Panc1 (cell line): ENCODE results near the gene ADCY2. TPM values are rescaled to one million over a fixed set of nuclear protein-coding genes. Genes with fewer than 3 reads are reported as not detected.

Experiments used
- ATAC-seq: fragments of 200-7000 bp; cut with Tn5 transposase; 2 replicates; pipeline ENCODE4 v1.9.1; 2020; ENCODE audit warnings: mild to moderate bottlenecking, moderate library complexity
- BruUV-seq: library from RNA; stranded (reverse); fragments of 400-500 nt; replicated peaks from 2 replicates; lab custom pipeline; 2021; lab: Mats Ljungman, UMichigan
- CTCF ChIA-PET: fragments of 300-600 bp; sonication (Branson Sonifier 250); formaldehyde crosslinking; loops from one replicate; lab custom pipeline; 2022; ENCODE audit warnings: antibody characterized with exemption; lab: Charles Lee
- POLR2A ChIA-PET: fragments of 300-600 bp; sonication (Branson Sonifier 250); formaldehyde crosslinking; loops from one replicate; lab custom pipeline; 2022; ENCODE audit warnings: antibody characterized with exemption; lab: Charles Lee
- DNase-seq: peaks from one replicate; pipeline ENCODE4 v3.0.0-alpha.2; 2010; ENCODE audit warnings: low read depth, low spot score
- H3K27ac ChIP-seq: 2 replicates; pipeline ENCODE4 v1.5.1; 2011; ENCODE audit warnings: mild to moderate bottlenecking, low read length, inconsistent platforms
- H3K27me3 ChIP-seq: fragments of 200-500 bp; sonication (Bioruptor generic); 2 replicates; pipeline ENCODE4 v1.6.0; 2014; ENCODE audit warnings: low read length, inconsistent platforms; ENCODE audit not compliant: control insufficient read depth, insufficient read depth
- H3K36me3 ChIP-seq: fragments of 200-500 bp; sonication (Bioruptor generic); 2 replicates; pipeline ENCODE4 v1.5.1; 2014; ENCODE audit warnings: inconsistent platforms, mild to moderate bottlenecking, low read length, moderate library complexity; ENCODE audit not compliant: control insufficient read depth, insufficient read depth
- H3K4me1 ChIP-seq: 2 replicates; pipeline ENCODE4 v1.5.1; 2011; ENCODE audit warnings: inconsistent platforms, mild to moderate bottlenecking, low read length, moderate library complexity; ENCODE audit not compliant: control insufficient read depth, insufficient read depth
- H3K4me3 ChIP-seq, 2 experiments: 2 replicates each; pipeline ENCODE4 v1.5.1; 2011 to 2012; ENCODE audit warnings: low read depth in 2 of 2, low read length in 2 of 2, mild to moderate bottlenecking in 2 of 2, inconsistent platforms in 1 of 2, moderate library complexity in 1 of 2
- H3K9me3 ChIP-seq: fragments of 200-500 bp; sonication (Bioruptor generic); 2 replicates; pipeline ENCODE4 v1.5.1; 2014; ENCODE audit warnings: low read depth, mild to moderate bottlenecking, inconsistent platforms, low read length, moderate library complexity; ENCODE audit not compliant: control insufficient read depth, insufficient read depth
- CTCF ChIP-seq: fragments of 450-650 bp; IDR thresholded peaks from 2 replicates; pipeline ENCODE4 v1.5.1; 2017; ENCODE audit warnings: mild to moderate bottlenecking
- POLR2AphosphoS5 ChIP-seq: IDR thresholded peaks from 2 replicates; pipeline ENCODE4 v1.6.1; 2012; ENCODE audit warnings: mild to moderate bottlenecking, low read depth, low read length, moderate library complexity
- REST ChIP-seq, 2 experiments: IDR thresholded peaks; 2 replicates each; pipeline ENCODE4 v1.6.1; 2011 to 2012; ENCODE audit warnings: low read depth in 2 of 2, control low read depth in 1 of 2, low read length in 1 of 2, mild to moderate bottlenecking in 1 of 2, moderate library complexity in 1 of 2; ENCODE audit not compliant: insufficient read depth in 1 of 2
- SIN3A ChIP-seq: IDR thresholded peaks from 2 replicates; pipeline ENCODE4 v1.6.1; 2012; ENCODE audit warnings: low read depth, mild to moderate bottlenecking, low read length, moderate library complexity, borderline replicate concordance; ENCODE audit not compliant: insufficient read depth
- TCF7L2 ChIP-seq: IDR thresholded peaks from 2 replicates; pipeline ENCODE4 v1.6.1; 2011; ENCODE audit warnings: mild to moderate bottlenecking, low read depth, low read length, inconsistent platforms
- in situ Hi-C: cut with HindIII; loops from 2 replicates; pipeline ENCODE4 v1.10.0; 2016; ENCODE audit warnings: low sequenced_read_pairs, low pct_unique_long_range_greater_than_20kb
- intact Hi-C: fragments of 100-400 bp; cut with micrococcal nuclease; formaldehyde crosslinking; loops from one replicate; pipeline ENCODE4 v1.10.0; 2022; ENCODE audit not compliant: unreplicated experiment
- total RNA-seq: library from RNA; stranded (reverse); gene quantifications from one replicate; pipeline ENCODE4 v1.2.1, GENCODE V29; 2021; ENCODE audit not compliant: unreplicated experiment

ADCY2 gene
- total RNA-seq, 1 experiment from 2014 or later = 0.13 TPM

- CTCF ChIA-PET = interaction anchor here (0.8 kb wide), 1 partner anchor 62 kb away, joined by 5 read pairs; no protein-coding TSS in a partner anchor
- H3K9me3 ChIP-seq = no peaks in the 10 kb centered on the region
Observed at GRCh38 chr5:7393921-7394799, 1.8 kb upstream of the ADCY2 start.

GRCh38 chr5:7394889-7395431 lies 978 bp upstream of the ADCY2 start:
- ChIA-PET POLR2A (no interaction called here), CTCF (interaction anchor here (0.8 kb wide), 1 partner anchor 61 kb away, joined by 5 read pairs; no protein-coding TSS in a partner anchor)
- Histone ChIP-seq H3K27me3 (peaks cover 23% of the 10 kb centered on the region), H3K9me3 (no peaks in the 10 kb centered on the region), H3K4me3 (no peak overlapping the region), H3K27ac (no peak overlapping the region), H3K36me3 (no peaks in the 10 kb centered on the region), H3K4me1 (peaks cover 4% of the 10 kb centered on the region; the same call in 1 of the 2 replicates)
- BruUV-seq = no TSS peak
- no peak for ATAC-seq
- intact Hi-C loops (loop anchor here (5.0 to 10.0 kb wide), 2 partner anchors 350 to 628 kb away; no protein-coding TSS in a partner anchor), in situ Hi-C loops (no loop called here)
- DNase-seq = no peak
- no peak for TF ChIP-seq SIN3A
- no peak for TF ChIP-seq REST (IDR thresholded peaks at IDR 0.05; ENCODE audit: insufficient read depth in 1 of 2, low read depth in 2 of 2, low read length in 1 of 2)
- TF ChIP-seq POLR2AphosphoS5 = no peak
- no peak for TF ChIP-seq CTCF
- no peak for TF ChIP-seq TCF7L2

More at GRCh38 chr5:7393921-7394799, 1.8 kb upstream of the ADCY2 start:
- intact Hi-C loops (loop anchor here (2.0 to 10.0 kb wide), 2 partner anchors 133 to 351 kb away; no protein-coding TSS in a partner anchor), in situ Hi-C loops (no loop called here)
- no peak for ATAC-seq
- BruUV-seq = no TSS peak
- H3K4me1 ChIP-seq = peaks cover 4% of the 10 kb centered on the region; the same call in 1 of the 2 replicates
- H3K4me3 ChIP-seq = no peak overlapping the region
- DNase-seq = no peak
- no peaks in the 10 kb centered on the region for H3K36me3 ChIP-seq
- POLR2A ChIA-PET = no interaction called here
- TF ChIP-seq SIN3A = no peak
- peaks cover 22% of the 10 kb centered on the region for H3K27me3 ChIP-seq
- no peak overlapping the region for H3K27ac ChIP-seq
